Activated CD4-positive, alpha-beta T cell treated with anti-CD3 and anti-CD28 coated beads, Interleukin-2, amount 50 U/mL, for 4 hours (primary cell): Measurements from ENCODE around the gene ZDHHC21.

Experiments used
- DNase-seq, 2 experiments: peaks; one replicate each; pipeline ENCODE4 v3.0.0-alpha.2; 2020

The ZDHHC21 gene

GRCh38 chr9:14597171-14597799 lies 95.9 kb downstream of the ZDHHC21 start:
- no peak for DNase-seq

- no peak for DNase-seq
Observed at GRCh38 chr9:14593406-14593805, 99.8 kb downstream of the ZDHHC21 start.

- DNase-seq, result no peak
Observed at GRCh38 chr9:14591411-14591810, 101.8 kb downstream of the ZDHHC21 start.

DNA sequence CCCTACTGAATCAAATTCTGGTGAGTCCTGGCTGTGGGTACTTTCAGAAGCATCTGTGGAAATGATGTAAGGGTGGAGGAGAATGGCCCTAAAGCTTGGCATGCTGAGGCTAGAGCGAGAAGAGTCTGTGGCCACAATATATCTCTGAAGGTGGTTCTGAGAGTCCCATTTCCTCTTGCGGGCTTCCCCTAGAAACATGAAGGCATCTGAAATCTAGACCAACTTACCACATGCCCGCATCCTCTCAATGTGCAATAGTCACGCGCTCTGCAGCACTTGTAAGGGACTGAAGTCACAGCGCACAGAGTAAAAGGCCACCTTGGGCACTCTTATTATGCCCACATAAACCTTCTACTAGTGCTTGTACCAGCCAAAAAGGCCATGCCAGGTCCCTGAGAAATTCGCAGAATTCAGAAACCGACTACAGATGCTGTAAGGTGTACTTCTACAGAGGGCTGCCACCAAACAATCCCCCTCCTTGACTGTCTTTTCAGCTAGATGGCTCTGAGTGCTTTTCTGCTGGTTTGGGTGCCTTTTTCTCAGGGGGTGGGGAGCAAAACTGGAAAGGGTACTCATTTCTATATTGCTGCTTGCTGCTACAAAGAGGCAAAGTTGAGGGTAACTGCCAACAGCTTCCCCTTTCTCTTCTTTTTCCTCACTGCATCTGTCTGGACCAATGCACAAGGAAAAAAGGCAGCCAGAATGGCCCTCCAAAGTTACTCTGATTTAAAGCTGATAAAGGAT lies 107.3 kb downstream of the ZDHHC21 start:
- no peak for DNase-seq

GRCh38 chr9:14584571-14584970 lies 108.7 kb downstream of the ZDHHC21 start:
- DNase-seq, result no peak

- DNase-seq, result no peak
Observed at GRCh38 chr9:14578030-14578429, 115.2 kb downstream of the ZDHHC21 start.

GRCh38 chr9:14574173-14574572 lies 119.1 kb downstream of the ZDHHC21 start:
- no peak for DNase-seq

DNA sequence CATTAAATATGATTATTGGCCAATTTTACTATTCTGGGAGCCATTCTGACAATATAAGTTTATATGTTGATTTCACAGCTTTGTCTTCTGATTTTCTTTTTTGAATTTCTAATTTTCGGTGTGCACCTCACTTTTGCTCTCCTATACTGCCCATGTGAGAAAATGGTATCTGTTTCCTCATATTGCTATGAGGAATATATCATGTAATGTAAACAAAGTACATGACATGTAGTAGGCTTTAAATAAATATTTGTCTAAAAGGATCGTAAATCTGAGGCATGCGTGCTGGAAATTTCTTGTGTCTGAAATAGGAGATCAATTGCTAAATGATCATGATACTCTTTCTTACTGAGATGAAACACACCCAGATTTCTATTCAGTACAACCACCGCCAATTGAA lies 119.9 kb downstream of the ZDHHC21 start:
- no peak for DNase-seq

DNA sequence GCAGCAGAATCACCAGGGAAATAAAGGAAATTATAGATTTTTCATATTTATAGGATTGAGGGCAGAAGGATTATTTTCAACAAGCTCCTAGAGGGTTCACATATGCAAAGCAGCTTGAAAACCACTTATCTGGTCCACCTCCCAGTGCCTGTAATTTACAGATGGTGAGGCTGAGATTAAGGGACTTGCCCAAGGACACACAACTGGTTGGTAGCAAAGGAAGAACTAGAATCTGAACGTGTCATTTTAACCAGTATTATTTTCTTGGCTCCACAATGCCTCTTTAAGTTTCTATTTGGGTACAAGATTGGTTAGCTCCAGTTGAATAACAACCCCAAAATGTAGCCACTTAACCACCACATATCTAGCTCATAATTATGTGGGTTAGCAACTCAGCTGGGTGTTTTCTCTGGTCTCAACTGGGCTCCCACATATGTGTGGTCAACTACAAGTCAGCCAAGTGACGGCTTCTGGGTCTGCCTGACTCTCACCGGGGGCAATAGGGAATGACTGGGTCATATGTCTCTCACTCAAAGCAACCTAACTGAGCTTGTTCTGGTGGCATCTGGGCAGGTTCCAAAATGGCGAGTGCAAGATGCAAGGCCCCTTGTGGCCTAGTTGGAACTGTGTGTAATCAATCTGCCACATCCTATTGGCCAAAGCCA lies 127.7 kb downstream of the ZDHHC21 start:
- no peak for DNase-seq

- no peak for DNase-seq
Observed at GRCh38 chr9:14563902-14564624, 129.2 kb downstream of the ZDHHC21 start.

DNA sequence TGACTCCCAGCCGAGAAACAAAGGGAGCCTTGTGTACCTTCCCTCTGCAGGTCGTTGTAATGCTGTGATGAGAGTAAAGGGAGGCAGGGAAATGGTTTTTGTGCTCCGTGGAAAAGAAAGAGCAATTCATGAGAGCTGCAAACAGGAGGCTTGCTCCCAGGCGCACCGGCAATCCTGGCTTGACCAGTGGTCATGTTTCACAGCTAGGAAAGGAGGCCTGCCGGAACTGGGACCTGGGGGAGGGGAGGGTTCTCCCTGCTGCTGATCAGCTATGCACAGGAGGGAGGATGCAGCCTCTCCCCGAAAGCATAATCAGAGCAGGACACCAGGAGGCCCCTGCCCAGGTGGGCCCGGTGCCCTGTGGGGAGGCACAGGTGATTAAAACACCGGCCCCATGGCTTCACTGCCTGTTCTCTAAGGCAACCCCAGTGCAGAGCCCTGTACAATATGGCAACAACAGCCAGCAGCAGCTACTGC lies 131.3 kb downstream of the ZDHHC21 start:
- DNase-seq, result no peak
